GM19324 (cell line): Measurements from ENCODE around the gene SYDE2.

Experiments
- ATAC-seq: cut with Tn5 transposase; IDR thresholded peaks from one replicate; pipeline ENCODE4 v1.9.1; 2021; ENCODE audit warnings: mild to moderate bottlenecking, moderate library complexity; ENCODE audit not compliant: unreplicated experiment, low FRiP score

Gene SYDE2

GRCh38 chr1:85133565-85134159 is 67.2 kb downstream of the SYDE2 start:
- no peak for ATAC-seq

GRCh38 chr1:85132078-85132720 is 68.6 kb downstream of the SYDE2 start:
- ATAC-seq, result no peak

- no peak for ATAC-seq
Observed at GRCh38 chr1:85128316-85128715, 72.5 kb downstream of the SYDE2 start.

GRCh38 chr1:85125891-85126290 is 74.9 kb downstream of the SYDE2 start:
- ATAC-seq, result no peak

GRCh38 chr1:85124091-85124490 is 76.7 kb downstream of the SYDE2 start:
- no peak for ATAC-seq

GRCh38 chr1:85122169-85122568 is 78.6 kb downstream of the SYDE2 start:
- no peak for ATAC-seq

GRCh38 chr1:85121744-85122143 is 79.1 kb downstream of the SYDE2 start:
- no peak for ATAC-seq

- no peak for ATAC-seq
Observed at GRCh38 chr1:85118751-85119150, 82.1 kb downstream of the SYDE2 start.

- ATAC-seq, result no peak
Observed at GRCh38 chr1:85116856-85117255, 84.0 kb downstream of the SYDE2 start.

GRCh38 chr1:85115933-85116332 is 84.9 kb downstream of the SYDE2 start:
- no peak for ATAC-seq

GRCh38 chr1:85111695-85112094 is 89.1 kb downstream of the SYDE2 start:
- no peak for ATAC-seq

- ATAC-seq, result no peak
Observed at GRCh38 chr1:85109475-85109874, 91.3 kb downstream of the SYDE2 start.
